ENCODE data around the gene NCK1.

DNA sequence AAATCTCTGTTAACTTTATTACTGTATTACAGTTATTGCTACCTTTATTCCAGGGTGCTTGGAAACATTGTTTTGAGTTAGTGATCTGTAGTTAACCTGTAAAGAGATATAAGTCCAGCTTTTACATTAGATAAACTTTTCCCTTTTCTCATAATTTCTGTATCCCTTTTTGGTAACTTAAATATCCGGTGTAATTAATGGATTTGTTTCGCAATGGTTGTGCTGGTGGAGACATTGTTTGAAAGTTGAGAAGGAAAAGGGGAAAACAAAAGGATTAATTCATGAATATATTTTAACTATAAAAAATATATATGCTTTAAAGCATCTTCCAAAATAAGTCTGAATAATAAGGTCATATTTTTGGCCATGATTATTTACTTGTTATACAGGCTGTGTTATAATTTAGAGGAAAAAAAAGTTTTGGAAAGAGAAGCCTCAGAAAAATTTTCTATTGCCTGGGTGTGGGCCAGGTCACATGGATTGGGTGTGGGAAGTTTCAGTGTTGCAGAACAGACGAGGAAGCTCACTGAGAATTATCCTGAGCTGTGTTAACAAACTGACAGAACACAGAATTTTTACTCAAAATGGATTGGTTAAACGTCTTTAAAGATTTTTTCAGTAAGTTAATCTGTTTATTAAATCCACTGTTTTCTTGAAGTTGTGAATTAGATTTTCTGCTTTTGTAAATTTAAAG is 68.1 kb downstream of the NCK1 start:
- TF ChIP-seq EZH2 (IDR thresholded peaks at IDR 0.05; ENCODE audit: insufficient read depth, low read length) = no peak
- TF ChIP-seq, protein P1, sequence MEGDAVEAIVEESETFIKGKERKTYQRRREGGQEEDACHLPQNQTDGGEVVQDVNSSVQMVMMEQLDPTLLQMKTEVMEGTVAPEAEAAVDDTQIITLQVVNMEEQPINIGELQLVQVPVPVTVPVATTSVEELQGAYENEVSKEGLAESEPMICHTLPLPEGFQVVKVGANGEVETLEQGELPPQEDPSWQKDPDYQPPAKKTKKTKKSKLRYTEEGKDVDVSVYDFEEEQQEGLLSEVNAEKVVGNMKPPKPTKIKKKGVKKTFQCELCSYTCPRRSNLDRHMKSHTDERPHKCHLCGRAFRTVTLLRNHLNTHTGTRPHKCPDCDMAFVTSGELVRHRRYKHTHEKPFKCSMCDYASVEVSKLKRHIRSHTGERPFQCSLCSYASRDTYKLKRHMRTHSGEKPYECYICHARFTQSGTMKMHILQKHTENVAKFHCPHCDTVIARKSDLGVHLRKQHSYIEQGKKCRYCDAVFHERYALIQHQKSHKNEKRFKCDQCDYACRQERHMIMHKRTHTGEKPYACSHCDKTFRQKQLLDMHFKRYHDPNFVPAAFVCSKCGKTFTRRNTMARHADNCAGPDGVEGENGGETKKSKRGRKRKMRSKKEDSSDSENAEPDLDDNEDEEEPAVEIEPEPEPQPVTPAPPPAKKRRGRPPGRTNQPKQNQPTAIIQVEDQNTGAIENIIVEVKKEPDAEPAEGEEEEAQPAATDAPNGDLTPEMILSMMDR (IDR thresholded peaks at IDR 0.05; ENCODE audit: insufficient read depth, low read depth, low read length) = no peak
